ENCODE results near the gene ZNF688. TPM values are rescaled to one million over a fixed set of nuclear protein-coding genes. Genes with fewer than 3 reads are reported as not detected.

The ZNF688 gene
- total and polyA plus RNA-seq, 2 experiments from 2014 or later: 4.0 to 4.4 TPM

DNA sequence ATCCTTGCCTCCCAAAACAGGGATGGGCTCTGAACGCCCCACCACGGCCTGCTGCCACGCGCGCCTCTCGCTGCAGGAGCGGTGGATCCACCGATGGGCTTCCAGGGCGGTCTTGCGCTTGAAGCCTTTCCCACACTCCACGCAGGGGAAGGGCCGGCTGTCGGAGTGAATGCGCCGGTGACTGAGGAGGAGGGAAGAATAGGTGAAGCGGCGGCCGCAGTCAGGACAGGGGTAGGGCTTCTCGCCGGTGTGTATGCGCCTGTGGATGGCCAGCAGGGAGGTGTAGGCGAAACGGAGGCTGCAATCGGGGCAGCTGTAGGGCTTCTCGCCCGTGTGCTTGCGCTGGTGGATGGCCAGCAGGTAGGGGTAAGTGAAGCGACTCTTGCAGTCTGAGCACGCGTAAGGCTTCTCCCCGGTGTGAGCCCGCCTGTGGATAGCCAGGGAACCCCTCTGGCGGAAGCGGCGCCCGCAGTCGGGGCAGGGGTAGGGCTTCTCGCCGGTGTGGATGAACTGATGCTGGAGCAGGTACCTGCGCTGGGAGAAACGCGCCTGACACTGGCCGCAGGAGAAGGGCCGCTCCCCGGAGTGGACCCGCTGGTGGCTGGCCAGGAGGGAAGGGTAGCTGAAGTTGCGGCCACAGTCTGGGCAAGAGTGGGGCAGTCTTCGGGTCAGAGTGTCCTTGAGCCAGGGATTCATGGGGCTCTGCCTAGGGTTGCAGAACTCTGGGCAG is 11.3 kb upstream of the ZNF688 start (continued):
- TF ChIP-seq, protein P1, sequence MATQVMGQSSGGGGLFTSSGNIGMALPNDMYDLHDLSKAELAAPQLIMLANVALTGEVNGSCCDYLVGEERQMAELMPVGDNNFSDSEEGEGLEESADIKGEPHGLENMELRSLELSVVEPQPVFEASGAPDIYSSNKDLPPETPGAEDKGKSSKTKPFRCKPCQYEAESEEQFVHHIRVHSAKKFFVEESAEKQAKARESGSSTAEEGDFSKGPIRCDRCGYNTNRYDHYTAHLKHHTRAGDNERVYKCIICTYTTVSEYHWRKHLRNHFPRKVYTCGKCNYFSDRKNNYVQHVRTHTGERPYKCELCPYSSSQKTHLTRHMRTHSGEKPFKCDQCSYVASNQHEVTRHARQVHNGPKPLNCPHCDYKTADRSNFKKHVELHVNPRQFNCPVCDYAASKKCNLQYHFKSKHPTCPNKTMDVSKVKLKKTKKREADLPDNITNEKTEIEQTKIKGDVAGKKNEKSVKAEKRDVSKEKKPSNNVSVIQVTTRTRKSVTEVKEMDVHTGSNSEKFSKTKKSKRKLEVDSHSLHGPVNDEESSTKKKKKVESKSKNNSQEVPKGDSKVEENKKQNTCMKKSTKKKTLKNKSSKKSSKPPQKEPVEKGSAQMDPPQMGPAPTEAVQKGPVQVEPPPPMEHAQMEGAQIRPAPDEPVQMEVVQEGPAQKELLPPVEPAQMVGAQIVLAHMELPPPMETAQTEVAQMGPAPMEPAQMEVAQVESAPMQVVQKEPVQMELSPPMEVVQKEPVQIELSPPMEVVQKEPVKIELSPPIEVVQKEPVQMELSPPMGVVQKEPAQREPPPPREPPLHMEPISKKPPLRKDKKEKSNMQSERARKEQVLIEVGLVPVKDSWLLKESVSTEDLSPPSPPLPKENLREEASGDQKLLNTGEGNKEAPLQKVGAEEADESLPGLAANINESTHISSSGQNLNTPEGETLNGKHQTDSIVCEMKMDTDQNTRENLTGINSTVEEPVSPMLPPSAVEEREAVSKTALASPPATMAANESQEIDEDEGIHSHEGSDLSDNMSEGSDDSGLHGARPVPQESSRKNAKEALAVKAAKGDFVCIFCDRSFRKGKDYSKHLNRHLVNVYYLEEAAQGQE (IDR thresholded peaks at IDR 0.05; ENCODE audit: unreplicated experiment): no peak
- TF ChIP-seq, protein P2, sequence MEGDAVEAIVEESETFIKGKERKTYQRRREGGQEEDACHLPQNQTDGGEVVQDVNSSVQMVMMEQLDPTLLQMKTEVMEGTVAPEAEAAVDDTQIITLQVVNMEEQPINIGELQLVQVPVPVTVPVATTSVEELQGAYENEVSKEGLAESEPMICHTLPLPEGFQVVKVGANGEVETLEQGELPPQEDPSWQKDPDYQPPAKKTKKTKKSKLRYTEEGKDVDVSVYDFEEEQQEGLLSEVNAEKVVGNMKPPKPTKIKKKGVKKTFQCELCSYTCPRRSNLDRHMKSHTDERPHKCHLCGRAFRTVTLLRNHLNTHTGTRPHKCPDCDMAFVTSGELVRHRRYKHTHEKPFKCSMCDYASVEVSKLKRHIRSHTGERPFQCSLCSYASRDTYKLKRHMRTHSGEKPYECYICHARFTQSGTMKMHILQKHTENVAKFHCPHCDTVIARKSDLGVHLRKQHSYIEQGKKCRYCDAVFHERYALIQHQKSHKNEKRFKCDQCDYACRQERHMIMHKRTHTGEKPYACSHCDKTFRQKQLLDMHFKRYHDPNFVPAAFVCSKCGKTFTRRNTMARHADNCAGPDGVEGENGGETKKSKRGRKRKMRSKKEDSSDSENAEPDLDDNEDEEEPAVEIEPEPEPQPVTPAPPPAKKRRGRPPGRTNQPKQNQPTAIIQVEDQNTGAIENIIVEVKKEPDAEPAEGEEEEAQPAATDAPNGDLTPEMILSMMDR (conservative IDR thresholded peaks at IDR 0.05; ENCODE audit: low read depth in 2 of 2): no peak
- TF ChIP-seq CREB1 (CRISPR knock-in tag; IDR thresholded peaks at IDR 0.05; ENCODE audit: low read depth): no peak

DNA sequence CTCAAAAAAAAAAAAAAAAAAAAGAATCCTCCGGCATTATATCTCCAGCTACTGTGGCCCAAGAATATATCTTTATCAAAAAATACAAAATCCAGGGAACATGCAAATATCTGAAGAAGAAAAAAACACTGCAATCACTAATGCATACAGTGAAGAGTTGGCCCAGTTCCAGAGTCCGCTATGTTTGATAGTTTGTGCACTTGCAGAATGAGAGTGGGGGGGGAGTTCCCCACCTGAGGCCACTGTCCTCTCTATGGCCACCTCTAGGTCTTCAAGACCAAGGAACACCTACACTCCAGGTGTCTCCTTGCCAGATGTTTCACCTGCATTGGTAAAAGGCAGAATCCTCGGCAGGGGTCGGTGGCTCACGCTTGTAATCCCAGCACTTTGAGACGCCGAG is 9.9 kb upstream of the ZNF688 start:
- Histone ChIP-seq H4K20me1 (replicated peaks; ENCODE audit: insufficient read depth) (peaks cover 7% of the 10 kb centered on the region; the same call in 1 of the 2 replicates), H3K4me2 (no peak overlapping the region), H3K9me2 (ENCODE audit: insufficient read depth) (no peaks in the 10 kb centered on the region), H3K4me3 (no peak overlapping the region), H2AFZ (no peak overlapping the region), H3K79me2 (replicated peaks; ENCODE audit: insufficient read depth) (peaks cover 23% of the 10 kb centered on the region), H3K27me3 (ENCODE audit: insufficient read depth) (no peaks in the 10 kb centered on the region), H3K4me1 (ENCODE audit: insufficient read depth) (peaks cover 3% of the 10 kb centered on the region; the same call in 1 of the 2 replicates), H3K27ac (ENCODE audit: low read depth) (no peak overlapping the region), H3K36me3 (ENCODE audit: insufficient read depth) (no peaks in the 10 kb centered on the region), H3F3A (replicated peaks; ENCODE audit: low read depth) (0 out of 2 replicates have a peak, but pooled peaks cover 4% of the 10 kb centered on the region)
- DNase-seq (ENCODE audit: low spot score) (no peak), ATAC-seq (no peak)
- Mint-ChIP-seq H3K27me3 (ENCODE audit: insufficient read depth, low read depth, poor library complexity) (peaks cover 7% of the 10 kb centered on the region), H3K27ac (no peak overlapping the region), H3K4me1 (no peaks in the 10 kb centered on the region; the same call in 2 of the 3 replicates), H3K36me3 (ENCODE audit: low read depth) (peaks cover 57% of the 10 kb centered on the region), H3K9me3 (peaks cover 2% of the 10 kb centered on the region; the same call in 1 of the 3 replicates), H3K4me3 (no peak overlapping the region)
- TF ChIP-seq, protein P3, sequence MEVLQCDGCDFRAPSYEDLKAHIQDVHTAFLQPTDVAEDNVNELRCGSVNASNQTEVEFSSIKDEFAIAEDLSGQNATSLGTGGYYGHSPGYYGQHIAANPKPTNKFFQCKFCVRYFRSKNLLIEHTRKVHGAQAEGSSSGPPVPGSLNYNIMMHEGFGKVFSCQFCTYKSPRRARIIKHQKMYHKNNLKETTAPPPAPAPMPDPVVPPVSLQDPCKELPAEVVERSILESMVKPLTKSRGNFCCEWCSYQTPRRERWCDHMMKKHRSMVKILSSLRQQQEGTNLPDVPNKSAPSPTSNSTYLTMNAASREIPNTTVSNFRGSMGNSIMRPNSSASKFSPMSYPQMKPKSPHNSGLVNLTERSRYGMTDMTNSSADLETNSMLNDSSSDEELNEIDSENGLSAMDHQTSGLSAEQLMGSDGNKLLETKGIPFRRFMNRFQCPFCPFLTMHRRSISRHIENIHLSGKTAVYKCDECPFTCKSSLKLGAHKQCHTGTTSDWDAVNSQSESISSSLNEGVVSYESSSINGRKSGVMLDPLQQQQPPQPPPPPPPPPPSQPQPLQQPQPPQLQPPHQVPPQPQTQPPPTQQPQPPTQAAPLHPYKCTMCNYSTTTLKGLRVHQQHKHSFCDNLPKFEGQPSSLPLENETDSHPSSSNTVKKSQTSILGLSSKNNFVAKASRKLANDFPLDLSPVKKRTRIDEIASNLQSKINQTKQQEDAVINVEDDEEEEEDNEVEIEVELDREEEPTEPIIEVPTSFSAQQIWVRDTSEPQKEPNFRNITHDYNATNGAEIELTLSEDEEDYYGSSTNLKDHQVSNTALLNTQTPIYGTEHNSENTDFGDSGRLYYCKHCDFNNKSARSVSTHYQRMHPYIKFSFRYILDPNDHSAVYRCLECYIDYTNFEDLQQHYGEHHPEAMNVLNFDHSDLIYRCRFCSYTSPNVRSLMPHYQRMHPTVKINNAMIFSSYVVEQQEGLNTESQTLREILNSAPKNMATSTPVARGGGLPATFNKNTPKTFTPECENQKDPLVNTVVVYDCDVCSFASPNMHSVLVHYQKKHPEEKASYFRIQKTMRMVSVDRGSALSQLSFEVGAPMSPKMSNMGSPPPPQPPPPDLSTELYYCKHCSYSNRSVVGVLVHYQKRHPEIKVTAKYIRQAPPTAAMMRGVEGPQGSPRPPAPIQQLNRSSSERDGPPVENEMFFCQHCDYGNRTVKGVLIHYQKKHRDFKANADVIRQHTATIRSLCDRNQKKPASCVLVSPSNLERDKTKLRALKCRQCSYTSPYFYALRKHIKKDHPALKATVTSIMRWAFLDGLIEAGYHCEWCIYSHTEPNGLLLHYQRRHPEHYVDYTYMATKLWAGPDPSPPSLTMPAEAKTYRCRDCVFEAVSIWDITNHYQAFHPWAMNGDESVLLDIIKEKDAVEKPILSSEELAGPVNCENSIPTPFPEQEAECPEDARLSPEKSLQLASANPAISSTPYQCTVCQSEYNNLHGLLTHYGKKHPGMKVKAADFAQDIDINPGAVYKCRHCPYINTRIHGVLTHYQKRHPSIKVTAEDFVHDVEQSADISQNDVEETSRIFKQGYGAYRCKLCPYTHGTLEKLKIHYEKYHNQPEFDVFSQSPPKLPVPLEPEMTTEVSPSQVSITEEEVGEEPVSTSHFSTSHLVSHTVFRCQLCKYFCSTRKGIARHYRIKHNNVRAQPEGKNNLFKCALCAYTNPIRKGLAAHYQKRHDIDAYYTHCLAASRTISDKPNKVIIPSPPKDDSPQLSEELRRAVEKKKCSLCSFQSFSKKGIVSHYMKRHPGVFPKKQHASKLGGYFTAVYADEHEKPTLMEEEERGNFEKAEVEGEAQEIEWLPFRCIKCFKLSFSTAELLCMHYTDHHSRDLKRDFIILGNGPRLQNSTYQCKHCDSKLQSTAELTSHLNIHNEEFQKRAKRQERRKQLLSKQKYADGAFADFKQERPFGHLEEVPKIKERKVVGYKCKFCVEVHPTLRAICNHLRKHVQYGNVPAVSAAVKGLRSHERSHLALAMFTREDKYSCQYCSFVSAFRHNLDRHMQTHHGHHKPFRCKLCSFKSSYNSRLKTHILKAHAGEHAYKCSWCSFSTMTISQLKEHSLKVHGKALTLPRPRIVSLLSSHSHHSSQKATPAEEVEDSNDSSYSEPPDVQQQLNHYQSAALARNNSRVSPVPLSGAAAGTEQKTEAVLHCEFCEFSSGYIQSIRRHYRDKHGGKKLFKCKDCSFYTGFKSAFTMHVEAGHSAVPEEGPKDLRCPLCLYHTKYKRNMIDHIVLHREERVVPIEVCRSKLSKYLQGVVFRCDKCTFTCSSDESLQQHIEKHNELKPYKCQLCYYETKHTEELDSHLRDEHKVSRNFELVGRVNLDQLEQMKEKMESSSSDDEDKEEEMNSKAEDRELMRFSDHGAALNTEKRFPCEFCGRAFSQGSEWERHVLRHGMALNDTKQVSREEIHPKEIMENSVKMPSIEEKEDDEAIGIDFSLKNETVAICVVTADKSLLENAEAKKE (CRISPR knock-in tag; IDR thresholded peaks at IDR 0.05): no peak
- TF ChIP-seq, protein P1 (IDR thresholded peaks at IDR 0.05; ENCODE audit: unreplicated experiment): no peak
- TF ChIP-seq NANOG (IDR thresholded peaks at IDR 0.05; ENCODE audit: borderline replicate concordance): no peak
- no peak for TF ChIP-seq JUNB (IDR thresholded peaks at IDR 0.05; ENCODE audit: unreplicated experiment)
- TF ChIP-seq ZNF114 (CRISPR knock-in tag; IDR thresholded peaks at IDR 0.05): no peak
- TF ChIP-seq CREB1 (CRISPR knock-in tag; IDR thresholded peaks at IDR 0.05; ENCODE audit: low read depth): no peak
- no peak for TF ChIP-seq STAT1 (IDR thresholded peaks at IDR 0.05; ENCODE audit: unreplicated experiment)

Data from GM23338 (cell line).